VCaP (cell line): ENCODE measurements around the gene ZW10.
"Not testable (repeated sequence)": the region's sequence is repeated elsewhere in the genome, so short reads cannot be mapped to it uniquely, and the experiment has no call there.

ENCODE experiments used
- H3K27ac ChIP-seq: fragments of 450-650 bp; 2 replicates; pipeline ENCODE4 v1.5.1; 2017
- TF ChIP-seq, protein P1 (sequence below): fragments of 450-650 bp; conservative IDR thresholded peaks from 2 replicates; pipeline ENCODE4 v1.5.1; 2017; ENCODE audit warnings: mild to moderate bottlenecking, moderate library complexity

The ZW10 gene

DNA sequence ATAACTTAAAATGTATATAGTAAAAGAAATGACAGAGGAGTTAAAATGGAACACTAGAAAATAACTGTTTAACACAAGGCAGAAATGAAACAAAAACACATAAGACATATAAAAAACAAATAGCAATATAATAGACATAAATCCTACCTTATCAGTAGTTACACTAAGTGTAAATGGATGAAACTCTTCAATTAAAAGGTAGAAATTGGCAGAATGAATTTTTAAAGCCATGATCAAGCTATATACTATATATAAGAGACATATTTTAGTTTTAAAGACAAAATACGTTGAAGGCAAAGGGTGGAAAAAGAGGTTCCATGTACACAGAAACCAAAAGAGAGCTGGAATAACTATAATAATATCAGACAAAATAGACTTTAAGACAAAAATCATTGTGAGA is 62.5 kb downstream of the ZW10 start:
- TF ChIP-seq, protein P1, sequence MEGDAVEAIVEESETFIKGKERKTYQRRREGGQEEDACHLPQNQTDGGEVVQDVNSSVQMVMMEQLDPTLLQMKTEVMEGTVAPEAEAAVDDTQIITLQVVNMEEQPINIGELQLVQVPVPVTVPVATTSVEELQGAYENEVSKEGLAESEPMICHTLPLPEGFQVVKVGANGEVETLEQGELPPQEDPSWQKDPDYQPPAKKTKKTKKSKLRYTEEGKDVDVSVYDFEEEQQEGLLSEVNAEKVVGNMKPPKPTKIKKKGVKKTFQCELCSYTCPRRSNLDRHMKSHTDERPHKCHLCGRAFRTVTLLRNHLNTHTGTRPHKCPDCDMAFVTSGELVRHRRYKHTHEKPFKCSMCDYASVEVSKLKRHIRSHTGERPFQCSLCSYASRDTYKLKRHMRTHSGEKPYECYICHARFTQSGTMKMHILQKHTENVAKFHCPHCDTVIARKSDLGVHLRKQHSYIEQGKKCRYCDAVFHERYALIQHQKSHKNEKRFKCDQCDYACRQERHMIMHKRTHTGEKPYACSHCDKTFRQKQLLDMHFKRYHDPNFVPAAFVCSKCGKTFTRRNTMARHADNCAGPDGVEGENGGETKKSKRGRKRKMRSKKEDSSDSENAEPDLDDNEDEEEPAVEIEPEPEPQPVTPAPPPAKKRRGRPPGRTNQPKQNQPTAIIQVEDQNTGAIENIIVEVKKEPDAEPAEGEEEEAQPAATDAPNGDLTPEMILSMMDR: no peak

DNA sequence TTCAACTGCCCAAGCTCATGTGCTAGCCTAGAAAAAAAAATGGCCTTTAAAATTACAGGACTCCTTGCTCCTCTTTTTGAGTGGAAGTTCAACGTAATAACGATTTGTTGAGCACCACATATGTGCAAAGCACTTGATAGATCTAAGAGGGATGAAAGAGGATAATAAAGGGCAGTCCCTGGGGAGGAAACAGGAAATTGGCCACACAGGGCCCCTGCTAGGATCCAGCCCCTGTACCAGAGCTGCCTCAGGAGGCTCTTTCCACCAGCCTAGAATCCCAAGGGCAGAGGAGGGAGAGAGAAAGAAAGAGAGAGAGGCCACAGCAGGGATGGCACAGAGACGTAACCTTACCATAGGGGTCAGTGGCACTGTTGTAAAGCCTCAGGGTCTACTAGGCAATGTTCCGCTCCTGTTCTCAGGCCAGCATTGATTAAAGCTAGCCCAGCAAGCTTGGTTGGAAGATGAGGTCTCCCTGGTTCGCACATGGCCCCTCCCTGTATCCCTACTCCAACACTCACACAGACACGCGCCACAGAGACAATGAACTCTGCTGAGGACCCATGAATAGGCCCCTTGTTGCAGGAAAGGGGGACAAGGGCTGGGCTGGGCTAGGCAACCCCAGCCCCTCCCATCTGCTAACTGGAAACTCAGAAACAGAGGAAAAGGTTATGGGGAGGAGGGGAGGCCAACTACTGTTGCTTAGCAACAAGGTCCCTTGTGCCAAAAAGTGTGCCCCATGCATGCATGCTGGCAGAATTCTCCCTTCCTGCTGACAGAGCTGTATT is 67.4 kb downstream of the ZW10 start, which contains the start of gene TMPRSS5:
Gene TMPRSS5 (minus strand): TSS at position 438 of the 785 bp plus-strand sequence. CDS start 84 bp downstream, at position 354.
- H3K27ac ChIP-seq: no peak within 1 kb of the TSS
- TF ChIP-seq, protein P1: no peak

More for the DNA sequence above, 62.5 kb downstream of the ZW10 start:
- H3K27ac ChIP-seq: no peak overlapping the region

DNA sequence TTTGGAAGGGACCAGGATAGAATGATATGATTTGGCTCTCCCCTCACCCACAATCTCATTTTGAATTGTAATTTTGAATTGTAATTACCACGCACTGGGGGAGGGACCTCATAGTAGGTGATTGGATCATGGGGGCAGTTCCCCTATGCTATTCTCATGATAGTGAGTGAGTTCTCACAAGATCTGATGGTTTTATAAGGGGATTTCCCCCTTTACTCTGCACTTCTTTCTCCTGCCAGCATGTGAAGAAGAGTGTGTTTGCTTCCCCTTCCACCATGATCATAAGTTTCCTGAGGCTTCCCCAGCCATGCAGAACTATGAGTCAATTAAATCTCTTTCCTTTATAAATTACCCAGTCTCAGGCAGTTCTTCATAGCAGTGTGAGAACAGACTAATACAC is 69.9 kb downstream of the ZW10 start:
- not testable (repeated sequence) for H3K27ac ChIP-seq

DNA sequence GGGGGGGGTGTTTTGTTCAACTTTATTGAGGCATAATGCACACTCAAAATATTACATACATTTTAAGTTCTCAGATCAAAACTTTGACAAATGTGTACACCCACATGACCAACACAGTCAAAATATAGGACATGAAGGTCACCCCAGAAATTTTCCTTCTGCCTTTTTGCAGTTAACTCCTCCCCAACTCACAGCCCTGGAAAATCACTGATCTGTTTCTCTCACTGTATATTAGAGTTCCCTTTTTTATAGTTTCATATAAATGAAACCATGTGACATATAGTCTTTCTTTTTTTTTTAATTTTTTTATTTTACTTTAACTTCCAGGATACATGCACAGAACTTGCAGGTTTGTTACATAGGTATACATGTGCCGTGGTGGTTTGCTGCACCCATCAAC is 72.0 kb downstream of the ZW10 start:
- no peak overlapping the region for H3K27ac ChIP-seq
- TF ChIP-seq, protein P1: no peak

DNA sequence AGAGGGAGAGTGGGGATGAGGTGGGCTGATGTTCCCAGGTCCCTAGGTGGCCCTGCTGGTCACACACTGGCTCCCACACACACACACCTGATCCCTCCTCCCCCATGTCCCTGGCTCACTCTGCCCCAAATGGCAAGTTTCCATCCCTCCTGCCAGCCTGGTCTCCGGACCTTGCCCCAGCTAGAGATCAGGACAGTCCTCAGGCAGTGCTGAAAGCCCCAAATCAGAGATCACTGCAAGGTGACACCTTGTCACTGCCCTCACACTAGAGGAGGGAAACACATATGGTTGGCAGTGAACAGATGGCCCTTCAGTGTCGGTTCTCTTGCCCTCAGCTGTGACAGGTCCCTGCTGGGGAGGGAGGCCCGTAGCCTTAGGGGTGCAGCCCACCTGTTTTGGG is 75.0 kb downstream of the ZW10 start:
- H3K27ac ChIP-seq: no peak overlapping the region
- TF ChIP-seq, protein P1: no peak

DNA sequence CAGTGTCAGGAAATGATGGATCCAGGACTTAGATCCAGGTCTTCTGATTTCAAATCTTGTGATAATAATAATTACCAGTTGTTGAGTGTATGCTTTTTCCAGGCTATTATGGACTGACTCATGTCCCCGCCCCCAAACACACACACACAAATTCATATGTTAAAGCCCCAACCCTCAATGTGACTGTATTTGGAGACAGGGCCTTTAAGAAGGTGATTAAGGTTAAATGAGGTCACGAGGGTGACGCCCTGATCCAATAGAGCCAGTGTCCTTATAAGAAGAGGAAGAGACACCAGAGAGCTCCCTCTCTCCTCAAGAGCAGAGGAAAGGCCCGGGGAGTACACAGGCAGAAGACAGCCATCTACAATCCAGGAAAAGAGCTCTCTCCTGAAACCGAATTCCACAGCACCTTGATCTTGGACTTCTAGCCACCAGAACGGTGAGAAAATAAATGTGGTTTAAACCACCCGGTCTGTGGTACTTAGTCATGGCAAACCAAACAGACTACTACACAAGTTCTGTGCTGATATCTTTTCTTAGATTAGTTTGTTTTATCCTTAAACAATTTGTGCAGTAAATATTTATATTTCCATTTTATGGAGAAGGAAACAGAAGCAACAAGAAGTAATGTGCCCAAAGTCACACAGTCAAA is 75.6 kb downstream of the ZW10 start:
- TF ChIP-seq, protein P1: no peak
- H3K27ac ChIP-seq: no peak overlapping the region

DNA sequence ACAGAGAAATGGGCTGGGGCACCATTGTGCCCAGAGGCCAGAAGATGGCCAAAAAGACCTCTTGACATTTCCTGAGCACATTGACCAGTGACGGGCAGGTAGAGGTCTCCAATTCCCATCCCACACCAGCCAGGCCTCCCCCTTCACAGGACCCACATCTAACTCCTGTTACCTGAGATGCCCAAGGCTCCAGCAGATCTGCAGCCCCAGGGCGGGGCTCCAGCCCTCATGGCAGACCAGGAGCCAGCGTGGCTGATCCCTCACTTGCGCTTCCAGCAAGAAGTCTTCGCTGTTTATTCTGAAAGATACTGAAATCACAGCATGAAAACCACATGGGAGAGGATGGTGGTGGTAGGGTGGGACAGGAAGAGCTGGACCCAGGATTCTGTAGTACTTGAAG is 76.4 kb downstream of the ZW10 start:
- TF ChIP-seq, protein P1: no peak
- no peak overlapping the region for H3K27ac ChIP-seq

DNA sequence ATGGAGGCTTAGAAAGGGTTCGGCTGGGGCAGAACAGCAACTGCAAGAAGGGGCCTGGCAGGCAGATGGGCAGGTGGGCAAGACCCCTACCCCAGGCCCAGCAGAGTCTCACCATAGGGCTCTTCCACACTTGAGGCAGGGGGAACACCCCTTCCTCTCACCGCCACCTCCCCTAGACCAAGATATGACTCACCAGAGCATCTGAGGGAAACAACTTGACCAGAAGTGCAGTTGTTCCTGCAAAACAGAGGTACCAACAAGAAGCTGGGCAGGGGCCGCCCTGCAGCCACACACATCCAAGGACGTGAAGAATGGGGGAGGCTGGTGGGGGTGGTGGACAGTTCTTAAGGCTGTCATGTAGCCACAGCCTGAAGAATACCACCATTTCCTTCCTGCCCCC is 78.3 kb downstream of the ZW10 start:
- no peak overlapping the region for H3K27ac ChIP-seq
- TF ChIP-seq, protein P1: no peak
